Neural cell (in vitro differentiated cells): Measurements from ENCODE around the gene SLC5A9.

Source experiments
- EP300 ChIP-seq: fragments of 450-650 bp; conservative IDR thresholded peaks from 2 replicates; pipeline ENCODE4 v1.6.1; 2014; ENCODE audit warnings: antibody characterized with exemption, mild to moderate bottlenecking, moderate library complexity; ENCODE audit not compliant: poor library complexity, severe bottlenecking
- EZH2 ChIP-seq: fragments of 200-600, 300-800 bp; shearing (Covaris generic), sonication (generic); IDR thresholded peaks from 2 replicates; pipeline ENCODE4 v1.6.1; 2014; ENCODE audit warnings: antibody characterized with exemption, low read length, borderline replicate concordance, mild to moderate bottlenecking; ENCODE audit not compliant: insufficient read depth, poor library complexity, severe bottlenecking
- POLR2AphosphoS5 ChIP-seq: IDR thresholded peaks from 2 replicates; pipeline ENCODE4 v1.6.1; 2012

GRCh38 chr1:48232722-48233121 lies 10.2 kb downstream of the SLC5A9 start:
- no peak for TF ChIP-seq EP300
- TF ChIP-seq EZH2, result no peak
- TF ChIP-seq POLR2AphosphoS5, result no peak
